Right hindlimb (tissue), 1 donor: ENCODE measurements around the gene NUDT19.
"Not testable (repeated sequence)": the region's sequence is repeated elsewhere in the genome, so short reads cannot be mapped to it uniquely, and the experiment has no call there.

Experiments used
- DNase-seq: peaks from one replicate; pipeline ENCODE4 v3.0.0-alpha.2; 2018

NUDT19 gene

DNA sequence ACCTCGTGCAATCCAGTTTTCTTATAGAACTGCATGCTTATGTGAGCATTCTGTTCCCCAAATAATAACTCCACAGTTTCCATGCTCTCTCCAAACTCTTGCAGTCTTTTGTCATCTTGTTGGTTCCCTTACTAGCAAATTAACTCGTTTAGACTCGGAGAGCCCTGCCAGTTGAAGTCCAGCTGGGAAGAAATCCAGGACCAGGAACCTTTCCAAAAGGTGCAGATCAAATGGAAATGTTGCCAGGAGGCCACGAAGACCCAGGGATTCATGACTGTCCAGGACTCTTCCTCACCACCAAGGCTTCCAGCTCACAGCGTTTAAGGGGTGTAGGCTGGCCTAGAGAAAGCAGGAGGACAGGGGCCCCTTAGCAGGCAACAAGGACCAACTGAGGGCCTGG lies 25.9 kb downstream of the NUDT19 start:
- DNase-seq = no peak

DNA sequence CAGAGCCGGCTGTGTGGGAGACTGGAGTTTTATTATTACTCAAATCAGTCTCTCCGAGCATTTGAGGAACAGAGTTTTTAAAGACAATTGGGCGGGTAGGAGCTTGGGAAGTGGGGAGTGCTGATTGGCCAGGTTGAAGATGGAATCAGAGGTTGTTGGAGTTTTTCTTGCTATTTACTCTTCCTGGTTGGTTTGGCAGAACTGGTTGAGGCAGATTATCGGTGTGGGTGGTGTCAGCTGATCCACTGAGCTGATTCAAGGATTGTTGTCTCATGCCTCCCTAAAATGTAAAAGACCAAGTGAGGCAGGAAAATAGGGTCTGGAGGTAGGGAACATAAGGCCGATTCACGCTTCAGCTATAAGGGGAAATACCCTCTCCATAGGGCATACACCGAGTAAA lies 26.7 kb downstream of the NUDT19 start:
- no peak for DNase-seq

DNA sequence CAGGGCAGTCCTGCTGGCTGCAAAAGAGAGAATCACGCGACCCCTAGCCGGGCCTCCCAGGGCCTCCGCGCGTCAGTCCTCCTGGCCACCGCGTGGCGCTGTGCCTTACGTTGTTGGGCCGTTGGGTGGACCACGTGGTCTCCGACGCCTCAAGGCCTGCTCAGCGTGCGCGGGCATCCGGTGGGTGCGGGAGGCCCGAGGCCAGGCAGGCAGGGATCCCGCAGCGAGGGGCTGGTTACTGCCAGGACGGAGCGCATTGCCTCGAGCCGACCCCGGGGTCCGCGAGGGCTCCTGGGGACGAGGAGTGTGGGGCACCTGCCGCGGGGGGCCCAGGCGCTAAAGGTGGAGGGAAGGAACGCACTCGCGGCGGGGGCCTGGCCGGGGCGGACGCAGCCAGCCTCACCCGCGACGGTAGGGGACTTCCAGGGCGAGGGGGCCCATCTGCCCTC lies 28.0 kb downstream of the NUDT19 start, which contains the start of gene TDRD12:
TSS of gene TDRD12 (plus strand) at position 157 of the 449 bp plus-strand sequence. CDS start 306 bp downstream, outside the sequence.
- DNase-seq = no peak

DNA sequence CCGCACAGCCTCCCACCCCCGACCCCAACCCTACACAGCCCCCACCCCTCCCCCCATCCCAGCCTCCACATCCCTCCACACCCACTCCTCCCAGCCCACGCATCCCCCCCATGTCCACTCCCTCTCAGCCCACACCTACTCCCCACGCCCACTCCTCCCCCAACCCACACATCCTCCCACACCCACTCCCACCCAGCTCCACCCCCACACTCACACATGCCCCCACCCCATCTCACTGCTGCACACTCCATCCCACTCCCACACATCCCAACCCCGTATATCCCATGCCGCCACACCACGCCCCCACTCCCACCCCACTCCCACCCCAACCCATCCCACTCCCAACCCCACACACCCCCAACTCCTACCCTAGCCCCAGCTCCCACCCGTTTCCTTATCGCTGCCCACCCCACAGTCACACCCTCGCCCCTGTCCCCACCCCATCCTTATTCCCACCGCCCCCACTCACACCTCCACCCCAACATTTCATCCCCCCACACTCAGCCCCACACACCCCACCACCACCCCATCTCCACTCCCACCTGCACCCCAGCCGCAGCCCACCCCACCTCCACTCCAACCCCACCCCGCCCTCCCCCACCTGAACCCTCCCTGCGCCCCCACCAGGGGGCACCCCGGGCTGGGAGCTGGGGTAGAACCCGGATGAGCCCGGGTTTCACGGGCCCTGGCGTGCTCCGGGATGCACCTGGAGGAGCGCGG lies 28.8 kb downstream of the NUDT19 start:
- DNase-seq = no peak

DNA sequence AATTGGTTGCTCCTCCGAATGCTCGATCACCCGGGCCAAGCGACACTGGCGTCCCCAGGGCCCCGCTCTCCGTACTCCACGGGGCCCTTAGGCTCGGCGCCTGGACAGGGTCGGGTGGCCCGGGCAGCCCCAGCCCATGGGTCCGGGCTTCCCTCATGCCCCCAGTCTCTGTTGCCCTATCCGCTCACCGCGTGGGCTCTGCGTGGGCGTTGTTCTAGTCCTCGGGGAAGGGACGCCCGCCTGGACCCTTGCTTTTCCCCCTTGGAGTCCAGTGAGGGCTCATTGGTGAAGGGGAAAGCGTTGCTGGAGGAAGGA lies 29.3 kb downstream of the NUDT19 start:
- no peak for DNase-seq

DNA sequence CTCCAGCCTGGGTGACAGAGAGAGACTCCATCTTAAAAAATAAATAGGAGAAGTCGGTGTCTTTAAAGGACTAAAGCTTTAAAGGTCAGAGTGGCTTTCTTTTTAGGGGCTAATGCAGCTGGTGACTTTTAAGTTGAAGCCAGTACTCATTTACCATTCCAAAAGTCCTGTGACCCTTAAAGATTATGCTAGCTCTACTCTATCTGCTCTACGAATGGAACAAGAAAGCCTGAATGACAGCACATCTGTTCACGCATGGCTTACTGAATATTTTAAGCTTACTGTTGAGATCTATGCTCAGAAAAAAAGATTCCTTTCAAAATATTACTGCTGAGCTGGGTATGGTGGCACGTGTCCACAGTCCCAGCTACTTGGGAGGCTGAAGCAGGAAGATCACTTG lies 44.3 kb downstream of the NUDT19 start:
- DNase-seq = no peak

DNA sequence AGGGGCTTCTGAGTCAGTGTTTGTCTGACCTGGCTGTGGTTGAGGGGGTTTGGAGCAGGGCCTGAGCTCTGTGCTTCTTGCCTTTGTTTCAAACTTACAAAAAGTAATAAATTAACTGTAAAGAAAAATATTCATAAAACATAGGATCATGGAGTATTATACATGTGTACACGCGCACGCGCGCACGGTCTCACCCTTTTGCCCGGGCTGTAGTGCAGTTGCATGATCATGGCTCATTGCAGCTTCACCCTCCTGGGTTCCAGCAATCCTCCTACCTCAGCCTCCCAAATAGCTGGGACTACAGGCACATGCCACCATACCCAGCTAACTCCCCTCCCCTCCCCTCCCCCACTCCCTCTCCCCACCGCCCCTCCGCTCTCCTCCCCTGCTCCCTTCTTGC lies 51.4 kb downstream of the NUDT19 start:
- DNase-seq = no peak

DNA sequence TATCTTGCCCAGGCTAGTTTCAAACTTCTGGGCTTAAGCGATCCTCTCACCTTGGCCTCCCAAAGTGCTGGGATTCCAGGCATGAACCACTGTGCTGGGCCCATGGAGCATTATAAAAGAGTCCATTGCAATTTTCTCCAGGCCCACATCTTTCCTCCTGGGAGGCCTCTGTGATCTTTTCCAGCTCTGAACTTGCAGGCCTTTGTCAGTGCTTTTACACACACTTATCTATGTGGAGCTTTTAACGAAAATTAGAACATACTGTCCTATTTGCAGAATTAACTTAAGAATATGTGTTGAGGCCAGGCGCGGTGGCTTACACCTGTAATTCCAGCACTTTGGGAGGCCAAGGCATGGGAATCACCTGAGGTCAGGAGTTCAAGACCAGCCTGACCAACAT lies 51.8 kb downstream of the NUDT19 start:
- no peak for DNase-seq

DNA sequence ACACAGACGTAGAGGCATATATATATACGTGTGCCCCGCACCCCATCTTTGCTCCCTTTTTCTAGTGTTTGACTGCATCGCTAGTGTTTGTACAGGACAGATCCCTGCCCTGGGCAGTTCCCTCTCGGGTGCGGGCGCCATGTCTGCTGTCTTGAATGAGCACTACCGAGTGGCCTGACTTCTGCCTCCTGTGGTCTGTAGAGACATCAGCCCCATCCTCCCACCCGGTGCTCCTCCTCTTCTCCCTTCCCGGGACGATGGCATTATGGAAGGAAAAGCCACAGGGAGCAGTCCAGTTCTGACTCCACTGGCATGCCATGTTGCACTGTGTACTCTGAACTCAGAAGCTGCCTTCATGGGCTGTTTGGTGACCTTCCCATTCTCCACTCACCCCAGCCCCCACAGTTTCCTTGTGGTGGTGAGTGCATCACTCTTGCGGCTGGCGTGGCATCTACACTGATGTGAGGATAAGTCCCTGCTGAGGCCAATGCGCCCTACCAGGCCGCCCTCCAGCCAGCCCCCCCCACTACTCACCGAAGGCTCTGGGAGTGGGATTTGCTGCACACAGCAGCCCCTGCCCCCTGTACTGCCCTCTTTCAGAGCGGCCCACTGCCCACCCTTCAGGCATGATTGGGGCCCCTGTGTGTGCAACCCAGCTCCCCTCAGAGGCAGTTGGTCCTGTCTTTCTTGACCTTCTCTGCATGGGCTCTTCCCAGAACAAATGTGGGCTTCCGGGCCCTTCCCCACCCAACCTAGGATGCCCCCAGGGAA lies 53.1 kb downstream of the NUDT19 start:
- DNase-seq = no peak

DNA sequence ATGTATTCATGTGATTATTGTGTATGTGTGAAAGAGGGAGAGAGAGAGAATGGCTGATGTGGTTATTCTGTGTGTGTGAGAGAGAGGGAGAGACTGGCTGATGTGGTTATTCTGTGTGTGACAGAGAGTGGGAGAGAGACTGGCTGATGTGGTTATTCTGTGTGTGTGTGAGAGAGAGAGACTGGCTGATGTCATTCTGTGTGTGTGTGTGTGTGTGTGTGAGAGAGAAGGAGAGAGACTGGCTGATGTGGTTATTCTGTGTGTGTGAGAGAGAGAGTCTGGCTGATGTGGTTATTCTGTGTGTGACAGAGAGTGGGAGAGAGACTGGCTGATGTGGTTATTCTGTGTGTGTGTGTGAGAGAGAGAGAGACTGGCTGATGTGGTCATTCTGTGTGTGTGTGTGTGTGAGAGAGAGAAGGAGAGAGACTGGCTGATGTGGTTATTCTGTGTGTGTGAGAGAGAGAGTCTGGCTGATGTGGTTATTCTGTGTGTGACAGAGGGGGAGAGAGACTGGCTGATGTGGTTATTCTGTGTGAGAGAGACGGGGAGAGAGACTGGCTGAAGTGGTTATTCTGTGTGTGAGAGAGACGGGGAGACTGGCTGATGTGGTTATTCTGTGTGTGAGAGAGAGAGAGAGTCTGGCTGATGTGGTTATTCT lies 54.1 kb downstream of the NUDT19 start:
- not testable (repeated sequence) for DNase-seq

DNA sequence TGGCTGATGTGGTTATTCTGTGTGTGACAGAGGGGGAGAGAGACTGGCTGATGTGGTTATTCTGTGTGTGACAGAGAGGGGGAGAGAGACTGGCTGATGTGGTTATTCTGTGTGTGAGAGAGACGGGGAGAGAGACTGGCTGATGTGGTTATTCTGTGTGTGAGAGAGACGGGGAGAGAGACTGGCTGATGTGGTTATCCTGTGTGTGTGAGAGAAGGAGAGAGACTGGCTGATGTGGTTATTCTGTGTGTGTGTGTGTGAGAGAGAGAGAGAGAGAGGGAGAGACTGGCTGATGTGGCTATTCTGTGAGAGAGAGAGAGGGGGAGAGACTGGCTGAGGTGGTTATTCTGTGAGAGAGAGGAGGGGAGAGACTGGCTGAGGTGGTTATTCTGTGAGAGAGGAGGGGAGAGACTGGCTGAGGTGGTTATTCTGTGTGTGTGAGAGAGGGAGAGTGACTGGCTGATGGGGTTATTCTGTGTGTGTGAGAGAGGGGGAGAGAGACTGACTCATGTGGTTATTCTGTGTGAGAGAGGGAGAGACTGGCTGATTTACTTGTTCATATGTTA lies 55.1 kb downstream of the NUDT19 start:
- not testable (repeated sequence) for DNase-seq

DNA sequence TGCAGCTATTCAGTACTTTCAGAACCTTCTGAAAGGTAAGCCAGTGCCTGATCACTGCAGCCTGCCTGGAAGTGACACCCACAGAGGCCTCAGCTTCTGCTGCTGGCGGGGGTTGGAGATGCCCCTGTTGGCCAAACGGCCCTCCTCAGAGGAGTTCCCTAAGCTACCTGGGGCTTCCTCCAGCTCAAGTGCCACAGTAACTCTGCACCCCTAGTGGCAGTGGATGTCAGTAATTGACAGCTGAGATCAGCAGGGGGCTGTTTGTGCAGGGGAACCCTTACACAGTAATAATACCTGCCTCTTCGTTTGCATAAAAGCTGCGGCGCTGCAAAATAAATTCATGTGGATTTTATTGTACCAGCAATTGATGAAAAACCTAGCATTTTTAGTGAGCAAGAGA lies 56.9 kb downstream of the NUDT19 start:
- no peak for DNase-seq

DNA sequence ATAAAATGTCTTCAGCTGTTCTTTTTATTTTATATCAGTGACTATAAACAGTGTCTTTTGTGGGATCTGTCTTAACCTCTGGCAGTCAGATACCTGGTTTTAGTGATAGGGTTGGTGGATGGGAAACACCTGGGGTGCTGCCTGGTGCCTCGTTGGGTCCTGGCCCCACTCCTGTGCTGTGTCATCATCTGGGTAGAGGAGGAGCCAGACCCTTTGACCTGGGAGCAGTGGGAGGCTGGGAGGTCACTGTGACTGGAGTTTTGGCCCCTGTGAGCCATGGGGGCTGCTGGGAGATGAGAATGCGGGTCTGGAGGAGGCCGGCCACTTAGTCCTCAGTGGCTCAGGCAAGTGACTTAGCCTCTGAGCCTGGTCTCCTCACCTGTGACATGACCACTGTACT lies 57.3 kb downstream of the NUDT19 start:
- DNase-seq = no peak

DNA sequence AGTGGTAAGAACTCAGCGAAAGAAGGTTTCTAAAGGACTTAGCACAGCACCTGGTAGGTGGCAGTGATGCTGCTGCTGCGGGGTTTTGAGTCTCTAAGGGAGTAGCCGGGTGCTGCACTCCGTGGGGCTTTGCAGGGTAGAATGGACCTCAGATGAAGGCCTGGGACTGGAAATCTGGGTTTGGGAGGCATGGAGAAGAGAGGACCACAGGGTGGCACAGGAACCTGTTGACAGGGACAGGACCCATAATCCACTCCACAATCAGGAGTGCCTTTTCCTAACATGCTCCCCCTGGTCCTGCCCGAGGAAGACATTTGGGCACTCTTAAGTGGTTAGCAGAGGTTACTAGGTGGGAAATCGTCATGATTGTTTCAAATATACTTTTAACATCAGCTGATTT lies 57.7 kb downstream of the NUDT19 start:
- no peak for DNase-seq

DNA sequence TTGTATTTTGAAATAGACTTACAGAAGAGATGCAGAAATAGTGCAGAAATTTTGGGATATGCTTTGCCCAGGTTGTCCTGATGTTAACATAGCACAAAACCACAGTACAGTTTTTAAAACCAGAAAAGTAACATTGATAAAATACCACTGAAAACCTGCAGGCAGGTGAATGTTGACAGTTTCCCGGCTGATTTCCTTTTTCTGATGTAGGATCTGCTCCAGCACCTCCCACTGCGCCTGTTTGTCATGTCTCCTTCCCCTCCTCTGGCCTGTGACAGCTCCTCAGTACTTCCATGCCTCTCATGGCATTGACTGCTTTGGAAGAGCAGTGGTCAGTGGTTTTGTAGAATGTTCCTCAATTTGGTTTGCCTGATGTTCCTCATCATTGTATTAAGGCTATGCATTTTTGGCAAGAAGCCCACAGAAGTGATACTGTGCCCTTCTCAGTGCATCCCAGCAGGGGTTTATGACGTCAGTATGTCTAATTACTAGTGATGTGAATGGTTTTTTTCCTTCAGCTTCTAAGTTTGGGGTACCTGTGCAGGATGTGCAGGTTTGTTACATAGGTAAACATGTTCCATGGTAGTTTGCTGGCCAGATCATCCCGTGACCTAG lies 58.9 kb downstream of the NUDT19 start:
- DNase-seq = no peak

DNA sequence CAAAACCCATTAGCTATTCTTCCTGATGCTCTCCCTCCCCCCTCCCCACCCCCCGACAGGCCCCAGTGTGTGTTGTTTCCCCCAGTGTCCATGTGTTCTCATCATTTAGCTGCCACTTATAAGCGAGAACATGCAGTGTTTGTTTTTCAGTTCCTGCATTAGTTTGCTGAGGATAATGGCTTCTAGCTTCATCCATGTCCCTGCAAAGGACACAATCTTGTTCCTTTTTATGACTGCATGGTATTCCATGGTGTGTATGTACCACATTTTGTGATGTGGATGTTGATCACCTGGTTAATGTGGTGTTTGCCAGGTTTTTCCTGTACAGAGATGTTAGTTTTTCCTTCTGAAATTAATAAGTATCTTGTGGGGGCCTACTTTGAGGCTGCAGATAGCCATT lies 59.4 kb downstream of the NUDT19 start:
- no peak for DNase-seq

DNA sequence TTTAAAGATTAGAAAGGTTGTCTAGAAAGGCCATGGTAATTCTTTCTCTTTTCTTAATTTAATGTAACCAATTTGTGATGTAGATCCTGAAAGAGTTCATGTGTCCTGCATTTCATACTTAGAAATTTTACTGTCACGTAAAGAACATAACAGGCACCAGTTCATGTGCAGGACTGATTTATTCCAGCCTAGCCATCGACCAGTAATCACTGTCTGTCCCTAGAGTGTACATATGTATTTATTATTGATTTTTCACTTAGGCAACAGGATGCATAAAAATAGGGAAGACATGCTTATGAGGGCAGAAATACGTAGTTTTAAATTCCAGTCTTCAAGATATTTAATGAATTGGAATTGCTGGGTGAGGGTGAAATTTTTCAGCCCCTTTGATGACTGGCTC lies 65.6 kb downstream of the NUDT19 start:
- no peak for DNase-seq
